Skeletal muscle tissue (tissue), 4 donors: ENCODE results near the gene FHOD1. TPM values are rescaled to one million over a fixed set of nuclear protein-coding genes. Genes with fewer than 3 reads are reported as not detected.

Source experiments
- H3K27ac ChIP-seq: one replicate; pipeline ENCODE4 v1.7.0; 2013; ENCODE audit warnings: mild to moderate bottlenecking, low read depth, low read length, inconsistent platforms
- H3K27me3 ChIP-seq, 3 donors: one replicate each; pipeline ENCODE4 v1.7.0; 2013; ENCODE audit warnings: low read length in 3 of 3; ENCODE audit not compliant: control insufficient read depth in 3 of 3, insufficient read depth in 3 of 3
- H3K36me3 ChIP-seq, 3 donors: one replicate each; pipeline ENCODE4 v1.7.0; 2013; ENCODE audit warnings: low read length in 3 of 3; ENCODE audit not compliant: control insufficient read depth in 3 of 3, insufficient read depth in 3 of 3
- H3K4me1 ChIP-seq, 3 donors: one replicate each; pipeline ENCODE4 v1.7.0; 2013; ENCODE audit warnings: low read length in 3 of 3, mild to moderate bottlenecking in 3 of 3; ENCODE audit not compliant: control insufficient read depth in 3 of 3, insufficient read depth in 3 of 3
- H3K4me3 ChIP-seq, 3 donors: one replicate each; pipeline ENCODE4 v1.7.0; 2013; ENCODE audit warnings: low read length in 3 of 3
- H3K9ac ChIP-seq, 3 donors: one replicate each; pipeline ENCODE4 v1.7.0; 2013; ENCODE audit warnings: low read length in 3 of 3, mild to moderate bottlenecking in 3 of 3, moderate library complexity in 2 of 3, low read depth in 1 of 3
- H3K9me3 ChIP-seq, 3 donors: one replicate each; pipeline ENCODE4 v1.7.0; 2013; ENCODE audit warnings: low read length in 3 of 3; ENCODE audit not compliant: control insufficient read depth in 3 of 3
- total RNA-seq: library from RNA; depleted of rRNA; stranded (reverse); fragments of >200 nt; gene quantifications from one replicate; pipeline ENCODE4 v1.2.3, GENCODE V29; 2014
- donor health status: Osteomylitis.

Gene FHOD1
- total RNA-seq, 1 donor from 2014 or later = 5.2 TPM

DNA sequence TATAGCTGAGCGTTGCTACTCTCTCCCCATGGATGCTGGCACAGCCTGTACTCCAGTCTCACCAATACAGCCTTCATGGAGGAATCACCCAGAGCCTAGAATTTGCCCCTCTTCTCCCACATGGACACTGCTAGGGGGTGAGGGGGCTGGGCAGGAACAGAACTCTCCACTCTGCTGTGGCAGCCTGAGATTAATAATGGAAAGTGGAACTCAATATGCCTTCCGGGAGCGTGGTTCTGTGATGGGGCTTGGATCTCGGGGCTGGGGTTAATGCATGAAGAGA, 2.7 kb upstream of the FHOD1 start:
- Histone ChIP-seq H3K27me3 (peaks cover 0 to 4% (median 0%) of the 10 kb centered on the region in 3 donors), H3K9ac (peak overlapping the region in 1 of 3 donors; percentile 99), H3K9me3 (no peaks in the 10 kb centered on the region), H3K36me3 (peaks cover 0 to 1% (median 0%) of the 10 kb centered on the region in 3 donors), H3K27ac (no peak overlapping the region), H3K4me3 (no peak overlapping the region), H3K4me1 (peaks cover 36 to 39% (median 37%) of the 10 kb centered on the region in 3 donors)

DNA sequence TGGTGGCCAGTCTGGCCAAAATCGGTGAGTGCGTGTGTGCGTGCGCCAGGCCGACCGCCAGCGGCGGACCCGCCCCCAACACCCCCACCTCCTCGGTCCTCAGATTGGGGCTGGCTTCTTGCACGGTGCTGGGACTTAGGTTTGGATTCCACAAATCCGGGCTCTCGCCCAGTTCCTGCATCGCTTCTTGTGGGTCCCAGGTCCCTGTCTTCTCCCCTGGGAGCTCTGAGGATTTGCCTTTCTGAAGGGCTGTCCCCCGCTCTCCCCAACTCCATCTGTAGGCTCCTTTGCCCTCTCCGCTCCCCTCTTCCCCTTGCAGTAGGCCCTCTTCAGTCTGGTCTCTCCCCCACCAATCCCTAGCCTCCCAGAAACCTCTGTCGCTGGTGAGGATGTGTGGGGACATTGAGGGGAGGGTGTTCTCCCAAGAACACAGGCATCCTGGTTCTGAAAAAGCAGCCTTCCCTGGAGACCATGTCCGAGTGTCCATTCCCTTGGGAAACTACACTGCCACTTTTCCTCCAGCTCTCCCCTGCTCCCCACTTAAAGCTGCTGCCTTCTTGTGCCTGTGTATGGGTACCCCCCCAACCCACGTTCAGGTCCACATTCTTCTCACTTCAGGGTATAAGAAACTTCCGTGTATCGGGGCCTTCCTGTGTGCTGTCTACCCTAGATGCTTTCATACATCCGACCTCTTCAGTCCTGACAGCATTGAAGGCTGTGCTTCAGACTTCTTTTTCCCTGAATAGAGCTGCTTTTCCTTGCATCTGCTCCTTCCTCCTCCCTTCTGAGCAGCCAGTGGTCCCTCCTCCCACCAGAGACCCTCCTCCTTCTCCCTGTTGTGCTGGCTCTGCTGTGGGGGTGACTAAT, 2.1 kb upstream of the FHOD1 start:
- Histone ChIP-seq H3K4me1 (peaks cover 41 to 45% (median 42%) of the 10 kb centered on the region in 3 donors), H3K9me3 (no peaks in the 10 kb centered on the region)

DNA sequence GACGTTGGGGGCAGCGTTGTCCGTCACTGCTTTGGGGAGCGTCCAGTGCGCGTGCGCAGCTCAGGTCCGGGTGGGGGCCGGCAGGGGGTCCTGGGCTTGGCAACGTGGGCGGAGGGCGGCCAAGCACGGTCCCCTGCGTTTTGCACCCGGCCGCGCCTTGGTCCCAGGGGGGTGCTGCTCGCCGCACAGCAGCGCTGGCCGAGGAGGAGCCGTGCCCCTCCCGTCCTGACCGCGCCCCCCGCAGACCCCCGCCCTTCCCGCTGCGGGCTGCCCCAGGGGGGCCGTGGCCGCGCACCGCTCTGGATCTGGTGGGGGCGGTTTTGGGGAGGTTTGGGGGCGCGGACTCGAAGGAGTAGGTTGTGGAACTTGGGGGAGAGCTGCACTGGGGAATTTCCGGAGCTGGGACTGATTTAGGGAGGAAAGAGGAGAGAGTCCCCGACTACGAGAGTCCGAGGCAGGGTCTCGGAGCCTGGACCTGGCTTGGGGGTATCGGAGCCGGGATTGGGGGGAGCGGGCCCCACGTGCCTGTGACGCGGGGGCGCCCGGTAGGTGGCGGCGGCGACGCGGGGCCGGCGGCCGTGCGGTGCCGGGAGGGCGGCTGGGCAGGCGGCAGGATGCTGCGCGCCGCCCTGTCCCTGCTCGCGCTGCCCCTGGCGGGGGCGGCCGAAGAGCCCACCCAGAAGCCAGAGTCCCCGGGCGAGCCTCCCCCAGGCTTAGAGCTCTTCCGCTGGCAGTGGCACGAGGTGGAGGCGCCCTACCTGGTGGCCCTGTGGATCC, 1.3 kb upstream of the FHOD1 start, which contains the start of gene SLC9A5:
TSS of gene SLC9A5 (plus strand) at position 579 of the 777 bp plus-strand sequence. CDS start at position 615, 36 bp downstream.
- Histone ChIP-seq H3K27me3 (peaks cover 0 to 4% (median 0%) of the 10 kb centered on the region in 3 donors), H3K4me3 (peak within 1 kb of the TSS; percentile 66 to 74 (median 70)), H3K9me3 (no peaks in the 10 kb centered on the region), H3K4me1 (peaks cover 50 to 53% (median 51%) of the 10 kb centered on the region in 3 donors), H3K36me3 (no peaks in the 10 kb centered on the region), H3K9ac (peak within 1 kb of the TSS; percentile 60 to 99 (median 70)), H3K27ac (peak within 1 kb of the TSS; percentile 99)

More for the DNA sequence above, 2.1 kb upstream of the FHOD1 start:
- Histone ChIP-seq H3K27ac (no peak overlapping the region), H3K9ac (peak overlapping the region; percentile 47 to 99 (median 60)), H3K36me3 (no peaks in the 10 kb centered on the region), H3K27me3 (peaks cover 0 to 4% (median 0%) of the 10 kb centered on the region in 3 donors), H3K4me3 (peak overlapping the region; percentile 56 to 74 (median 70))

DNA sequence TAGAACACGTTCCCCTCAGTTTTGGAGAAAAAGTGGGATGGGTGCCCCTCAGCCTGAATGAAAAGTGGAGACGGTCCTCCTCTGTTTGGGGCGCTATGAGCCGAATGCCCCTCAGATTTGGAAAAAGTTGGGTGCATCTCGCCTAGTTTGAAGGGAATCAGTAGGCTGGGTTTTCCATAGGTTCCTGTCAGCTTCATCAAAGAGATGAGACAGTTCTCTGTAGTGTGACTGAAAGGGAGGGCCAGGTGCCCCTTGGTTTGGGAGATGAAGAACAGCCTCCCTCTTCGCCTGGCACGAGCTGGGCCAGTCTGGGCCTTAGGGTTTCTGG, 756 bp upstream of the FHOD1 start:
- peak overlapping the region in 2 of 3 donors; percentile 60 to 99 for H3K9ac ChIP-seq
- H3K4me1 ChIP-seq = peaks cover 55 to 59% (median 56%) of the 10 kb centered on the region in 3 donors
- H3K36me3 ChIP-seq = no peaks in the 10 kb centered on the region
- H3K27me3 ChIP-seq = peaks cover 0 to 4% (median 0%) of the 10 kb centered on the region in 3 donors
- H3K4me3 ChIP-seq = peak overlapping the region; percentile 66 to 74 (median 70)
- H3K27ac ChIP-seq = peak overlapping the region; percentile 99
- H3K9me3 ChIP-seq = no peaks in the 10 kb centered on the region

DNA sequence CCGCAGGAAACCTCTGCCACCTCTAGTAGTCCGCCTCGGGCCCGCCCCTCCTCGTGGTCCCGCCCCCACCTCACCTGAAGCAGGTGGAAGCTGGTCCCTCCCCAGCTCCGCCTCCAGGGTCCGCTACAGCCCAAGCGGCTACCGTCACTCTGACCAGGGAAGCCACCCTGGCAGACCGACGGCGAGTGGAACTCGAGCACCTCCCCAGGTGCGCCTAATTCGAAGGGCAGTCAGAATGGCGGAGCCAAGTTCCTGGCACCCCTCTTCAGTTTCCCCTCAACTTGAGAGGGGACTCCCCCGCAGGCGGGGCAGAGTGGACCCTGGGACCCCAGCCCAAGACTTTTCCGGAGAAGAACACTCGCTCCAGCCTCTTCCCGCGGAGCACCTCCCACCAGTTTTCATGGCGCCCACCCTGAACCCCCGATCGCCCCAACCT, 507 bp downstream of the FHOD1 start:
- H3K4me1 ChIP-seq = peaks cover 59 to 63% (median 62%) of the 10 kb centered on the region in 3 donors
- no peaks in the 10 kb centered on the region for H3K36me3 ChIP-seq
- peak overlapping the region; percentile 83 to 91 (median 86) for H3K4me3 ChIP-seq

DNA sequence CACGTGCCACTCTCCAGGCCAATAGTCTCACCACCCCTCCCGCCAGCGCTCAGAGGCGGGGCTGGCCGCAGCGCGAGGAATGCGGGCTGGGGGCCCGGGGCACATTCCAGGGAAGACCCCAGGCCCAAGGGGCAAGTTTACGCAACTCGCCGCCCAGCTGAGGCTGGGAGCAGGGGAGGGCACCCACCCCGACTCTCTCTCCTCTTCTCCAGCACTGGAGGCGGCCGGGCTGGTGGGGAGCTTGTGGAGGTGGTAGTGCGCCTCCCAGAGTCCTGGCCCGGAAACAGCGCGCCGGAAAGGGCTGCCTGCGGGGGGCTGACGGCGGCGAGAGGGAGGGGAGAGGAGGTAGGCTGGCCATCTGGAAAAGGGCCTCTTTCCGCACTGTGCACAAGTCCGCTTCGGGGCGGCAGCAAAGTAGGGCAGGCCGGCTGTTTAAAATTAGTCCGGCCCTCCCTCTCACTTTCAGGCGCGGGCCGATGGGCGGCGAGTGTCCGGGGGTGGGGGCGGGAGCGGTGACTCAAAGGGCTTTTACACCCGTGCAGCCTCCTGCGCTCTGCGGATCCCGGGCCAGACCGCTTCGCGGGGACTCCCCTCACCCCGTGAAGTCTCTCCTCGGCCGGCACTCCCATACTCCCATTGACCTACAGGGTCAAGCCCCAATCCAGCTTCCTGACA, 1.1 kb downstream of the FHOD1 start:
- peak overlapping the region; percentile 99 for H3K27ac ChIP-seq
- H3K4me3 ChIP-seq = peak overlapping the region; percentile 83 to 91 (median 86)
- H3K4me1 ChIP-seq = peaks cover 65 to 69% (median 67%) of the 10 kb centered on the region in 3 donors
- peaks cover 0 to 4% (median 0%) of the 10 kb centered on the region in 3 donors for H3K27me3 ChIP-seq
- no peaks in the 10 kb centered on the region for H3K9me3 ChIP-seq
- no peaks in the 10 kb centered on the region for H3K36me3 ChIP-seq
- peak overlapping the region; percentile 98 to 99 (median 99) for H3K9ac ChIP-seq

More for the DNA sequence above, 507 bp downstream of the FHOD1 start:
- H3K9ac ChIP-seq = peak overlapping the region; percentile 98 to 99 (median 99)
- H3K9me3 ChIP-seq = no peaks in the 10 kb centered on the region
- peak overlapping the region; percentile 99 for H3K27ac ChIP-seq
- peaks cover 0 to 4% (median 0%) of the 10 kb centered on the region in 3 donors for H3K27me3 ChIP-seq

DNA sequence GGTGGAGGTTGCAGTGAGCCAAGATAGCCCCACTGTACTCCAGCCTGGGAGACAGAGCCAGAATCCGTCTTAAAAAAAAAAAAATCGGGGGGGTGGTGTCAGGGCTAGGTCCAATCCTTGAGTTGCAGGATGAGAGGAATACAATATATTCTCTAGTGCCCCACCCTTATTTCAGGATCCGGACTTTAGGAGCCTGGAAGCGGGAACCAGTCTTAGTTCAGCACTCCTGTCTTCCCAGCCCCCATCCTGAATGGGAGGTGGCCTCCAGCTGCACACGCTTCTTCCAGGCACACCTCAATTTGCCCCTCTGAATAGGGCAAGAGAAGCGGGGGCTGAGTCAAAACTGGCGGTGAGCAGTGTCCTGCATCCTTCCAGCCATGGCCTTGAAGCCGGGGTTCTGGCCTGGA, 1.6 kb downstream of the FHOD1 start:
- Histone ChIP-seq H3K4me3 (peak overlapping the region; percentile 83 to 91 (median 86)), H3K4me1 (peaks cover 69 to 74% (median 72%) of the 10 kb centered on the region in 3 donors), H3K27me3 (peaks cover 0 to 4% (median 0%) of the 10 kb centered on the region in 3 donors), H3K27ac (peak overlapping the region; percentile 99), H3K36me3 (no peaks in the 10 kb centered on the region), H3K9me3 (no peaks in the 10 kb centered on the region), H3K9ac (peak overlapping the region; percentile 98 to 99 (median 99))

DNA sequence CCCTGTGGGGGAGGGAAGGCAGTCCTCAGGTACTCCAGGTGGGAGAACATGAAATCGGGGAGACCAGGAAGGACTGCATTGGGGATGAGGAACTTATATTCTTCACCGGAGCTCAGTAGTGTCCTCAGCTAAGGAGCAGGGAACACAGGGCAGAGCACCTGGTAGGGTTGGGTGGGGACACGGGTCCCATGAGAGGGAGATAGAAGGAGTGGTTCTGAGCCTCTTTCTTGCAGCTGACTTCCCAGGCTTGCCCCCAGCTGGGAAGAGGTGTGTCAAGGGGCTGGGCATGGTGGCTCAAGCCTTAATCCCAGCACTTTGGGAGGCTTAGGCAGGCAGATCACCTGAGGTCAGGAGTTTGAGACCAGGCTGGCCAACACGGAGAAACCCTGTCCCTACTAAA, 2.1 kb downstream of the FHOD1 start:
- peaks cover 0 to 4% (median 0%) of the 10 kb centered on the region in 3 donors for H3K27me3 ChIP-seq
- H3K4me3 ChIP-seq = peak overlapping the region; percentile 74 to 91 (median 86)
- H3K36me3 ChIP-seq = no peaks in the 10 kb centered on the region
- peaks cover 74 to 79% (median 77%) of the 10 kb centered on the region in 3 donors for H3K4me1 ChIP-seq
- peak overlapping the region; percentile 99 for H3K27ac ChIP-seq
- peak overlapping the region; percentile 98 to 99 (median 99) for H3K9ac ChIP-seq
- H3K9me3 ChIP-seq = no peaks in the 10 kb centered on the region
